ENCODE measurements around the gene ATG2A.

- TF ChIP-seq, protein P1, sequence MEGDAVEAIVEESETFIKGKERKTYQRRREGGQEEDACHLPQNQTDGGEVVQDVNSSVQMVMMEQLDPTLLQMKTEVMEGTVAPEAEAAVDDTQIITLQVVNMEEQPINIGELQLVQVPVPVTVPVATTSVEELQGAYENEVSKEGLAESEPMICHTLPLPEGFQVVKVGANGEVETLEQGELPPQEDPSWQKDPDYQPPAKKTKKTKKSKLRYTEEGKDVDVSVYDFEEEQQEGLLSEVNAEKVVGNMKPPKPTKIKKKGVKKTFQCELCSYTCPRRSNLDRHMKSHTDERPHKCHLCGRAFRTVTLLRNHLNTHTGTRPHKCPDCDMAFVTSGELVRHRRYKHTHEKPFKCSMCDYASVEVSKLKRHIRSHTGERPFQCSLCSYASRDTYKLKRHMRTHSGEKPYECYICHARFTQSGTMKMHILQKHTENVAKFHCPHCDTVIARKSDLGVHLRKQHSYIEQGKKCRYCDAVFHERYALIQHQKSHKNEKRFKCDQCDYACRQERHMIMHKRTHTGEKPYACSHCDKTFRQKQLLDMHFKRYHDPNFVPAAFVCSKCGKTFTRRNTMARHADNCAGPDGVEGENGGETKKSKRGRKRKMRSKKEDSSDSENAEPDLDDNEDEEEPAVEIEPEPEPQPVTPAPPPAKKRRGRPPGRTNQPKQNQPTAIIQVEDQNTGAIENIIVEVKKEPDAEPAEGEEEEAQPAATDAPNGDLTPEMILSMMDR (IDR thresholded peaks at IDR 0.05; ENCODE audit: low read length), result no peak
- TF ChIP-seq EZH2 (optimal IDR thresholded peaks at IDR 0.05; ENCODE audit: low read depth, low read length) (no peak), EZH2phosphoT487 (IDR thresholded peaks at IDR 0.05; ENCODE audit: low read length) (no peak)
Measured at GRCh38 chr11:64896448-64897022, 20.5 kb downstream of the ATG2A start.

All from MM.1S (cell line).